Mesenchymal stem cell (in vitro differentiated cells and primary cell): ENCODE measurements around the gene ROBO1.

ENCODE experiments used
- DNase-seq: peaks from one replicate; pipeline ENCODE4 v3.0.0-alpha.2; 2013
- H2AFZ ChIP-seq: one replicate; pipeline ENCODE4 v1.6.1; 2013; ENCODE audit warnings: low read depth, mild to moderate bottlenecking, control low read depth, inconsistent platforms, low read length, moderate library complexity
- H2AK5ac ChIP-seq: 2 replicates; pipeline ENCODE4 v1.6.1; 2013; ENCODE audit warnings: low read length, moderate library complexity, mild to moderate bottlenecking, inconsistent platforms; ENCODE audit not compliant: severe bottlenecking
- H2BK120ac ChIP-seq: one replicate; pipeline ENCODE4 v1.6.1; 2013; ENCODE audit warnings: low read depth, mild to moderate bottlenecking, inconsistent platforms, low read length, moderate library complexity
- H2BK12ac ChIP-seq, 2 experiments: one replicate each; pipeline ENCODE4 v1.6.1; 2013; ENCODE audit warnings: inconsistent platforms in 2 of 2, low read length in 2 of 2, mild to moderate bottlenecking in 2 of 2, moderate library complexity in 2 of 2, control low read depth in 1 of 2
- H2BK15ac ChIP-seq: one replicate; pipeline ENCODE4 v1.6.1; 2013; ENCODE audit warnings: mild to moderate bottlenecking, low read depth, inconsistent platforms; ENCODE audit not compliant: poor library complexity, severe bottlenecking
- H2BK5ac ChIP-seq: 2 replicates; pipeline ENCODE4 v1.6.1; 2013; ENCODE audit warnings: low read depth, mild to moderate bottlenecking, low read length, control low read depth, inconsistent platforms; ENCODE audit not compliant: poor library complexity, severe bottlenecking
- H3K14ac ChIP-seq, 2 experiments: one replicate each; pipeline ENCODE4 v1.6.1; 2013; ENCODE audit warnings: inconsistent platforms in 2 of 2, low read length in 2 of 2, control low read depth in 1 of 2, mild to moderate bottlenecking in 1 of 2, moderate library complexity in 1 of 2
- H3K18ac ChIP-seq, 2 experiments: one replicate each; pipeline ENCODE4 v1.6.1; 2013; ENCODE audit warnings: inconsistent platforms in 2 of 2, low read length in 2 of 2, control low read depth in 1 of 2, low read depth in 1 of 2, mild to moderate bottlenecking in 1 of 2
- H3K23ac ChIP-seq, 2 experiments: one replicate each; pipeline ENCODE4 v1.6.1; 2013; ENCODE audit warnings: inconsistent platforms in 2 of 2, low read length in 2 of 2, mild to moderate bottlenecking in 2 of 2, moderate library complexity in 2 of 2, control low read depth in 1 of 2
- H3K27ac ChIP-seq: 2 replicates; pipeline ENCODE4 v1.5.1; 2013; ENCODE audit warnings: mild to moderate bottlenecking, moderate library complexity, low read length, control low read depth, inconsistent platforms; ENCODE audit not compliant: poor library complexity, severe bottlenecking
- H3K27me3 ChIP-seq, 2 experiments: 2 replicates each; pipeline versions ENCODE4 v1.6.1 to v1.7.0; 2013; ENCODE audit warnings: low read length in 2 of 2, mild to moderate bottlenecking in 2 of 2, moderate library complexity in 2 of 2, control low read depth in 1 of 2, inconsistent platforms in 1 of 2; ENCODE audit not compliant: control insufficient read depth in 1 of 2, insufficient read depth in 1 of 2
- H3K36me3 ChIP-seq, 2 experiments: 2 replicates each; pipeline versions ENCODE4 v1.6.1 to v1.7.0; 2013; ENCODE audit warnings: low read length in 2 of 2, control low read depth in 1 of 2, inconsistent platforms in 1 of 2, low read depth in 1 of 2, mild to moderate bottlenecking in 1 of 2; ENCODE audit not compliant: insufficient read depth in 2 of 2, control insufficient read depth in 1 of 2
- H3K4ac ChIP-seq, 2 experiments: one replicate each; pipeline ENCODE4 v1.6.1; 2013; ENCODE audit warnings: inconsistent platforms in 2 of 2, low read length in 2 of 2, mild to moderate bottlenecking in 2 of 2, moderate library complexity in 2 of 2, control low read depth in 1 of 2, low read depth in 1 of 2
- H3K4me1 ChIP-seq: 2 replicates; pipeline ENCODE4 v1.6.1; 2013; ENCODE audit warnings: low read depth, low read length, control low read depth; ENCODE audit not compliant: control insufficient read depth, insufficient read depth
- H3K4me2 ChIP-seq: 2 replicates; pipeline ENCODE4 v1.6.1; 2013; ENCODE audit warnings: low read length, mild to moderate bottlenecking, inconsistent platforms; ENCODE audit not compliant: poor library complexity, severe bottlenecking
- H3K4me3 ChIP-seq, 2 experiments: 2 replicates each; pipeline versions ENCODE4 v1.5.1 to v1.7.0; 2013; ENCODE audit warnings: low read length in 2 of 2, mild to moderate bottlenecking in 2 of 2, control low read depth in 1 of 2, low read depth in 1 of 2; ENCODE audit not compliant: insufficient read depth in 1 of 2
- H3K79me1 ChIP-seq: replicated peaks from 2 replicates; pipeline ENCODE4 v1.6.1; 2013; ENCODE audit warnings: mild to moderate bottlenecking, control low read depth, low read length, inconsistent platforms; ENCODE audit not compliant: poor library complexity, severe bottlenecking
- H3K9ac ChIP-seq: 2 replicates; pipeline ENCODE4 v1.7.0; 2013; ENCODE audit warnings: mild to moderate bottlenecking, low read length, moderate library complexity
- H3K9me3 ChIP-seq: 2 replicates; pipeline ENCODE4 v1.7.0; 2013; ENCODE audit warnings: mild to moderate bottlenecking, low read length; ENCODE audit not compliant: control insufficient read depth
- H4K8ac ChIP-seq: one replicate; pipeline ENCODE4 v1.6.1; 2013; ENCODE audit warnings: inconsistent platforms, mild to moderate bottlenecking, low read length, moderate library complexity
- H4K91ac ChIP-seq: one replicate; pipeline ENCODE4 v1.6.1; 2013; ENCODE audit warnings: mild to moderate bottlenecking, low read length, inconsistent platforms
- WGBS: methylation state at CpG from one replicate; pipeline ENCODE4 v1.1.7; 2013; ENCODE audit warnings: mixed read lengths; 5-methylcytosine and 5-hydroxymethylcytosine counted together

ROBO1 gene

DNA sequence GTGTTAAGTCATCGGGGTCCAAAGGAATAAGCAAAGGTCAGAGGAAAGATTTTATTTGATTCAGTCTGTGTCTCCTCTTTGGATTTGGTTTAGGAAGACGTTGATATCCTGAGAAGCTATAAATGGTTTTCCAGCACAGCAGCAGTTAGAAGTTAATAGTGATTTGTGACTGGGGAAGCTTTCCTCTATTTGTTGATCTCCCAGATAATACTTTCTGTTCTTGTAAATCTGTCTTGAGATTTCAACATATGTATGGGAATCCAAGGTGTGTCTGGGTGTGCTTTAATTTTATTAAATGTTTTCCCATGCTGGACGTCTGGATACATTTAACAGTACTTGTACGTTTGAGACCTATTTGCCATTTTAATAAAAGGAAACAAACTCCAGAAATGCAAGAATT lies 409.5 kb downstream of the ROBO1 start:
- WGBS: 69% methylated on average over 4 of the region's 4 CpGs
- no peak overlapping the region for H3K4ac ChIP-seq
- H2AK5ac ChIP-seq: no peak overlapping the region
- no peaks in the 10 kb centered on the region for H3K36me3 ChIP-seq
- H3K9ac ChIP-seq: no peak overlapping the region
- H2BK120ac ChIP-seq: no peak overlapping the region
- H2BK15ac ChIP-seq: no peak overlapping the region
- no peak overlapping the region for H3K4me3 ChIP-seq
- H4K8ac ChIP-seq: no peak overlapping the region
- H3K14ac ChIP-seq: no peak overlapping the region
- no peaks in the 10 kb centered on the region for H3K4me1 ChIP-seq
- no peaks in the 10 kb centered on the region for H3K9me3 ChIP-seq
- no peak overlapping the region for H3K18ac ChIP-seq
- no peak overlapping the region for H2BK5ac ChIP-seq
- H3K4me2 ChIP-seq: no peak overlapping the region
- DNase-seq: no peak
- H2AFZ ChIP-seq: no peak overlapping the region
- H3K23ac ChIP-seq: no peak overlapping the region
- H4K91ac ChIP-seq: no peak overlapping the region
- no peaks in the 10 kb centered on the region for H3K27me3 ChIP-seq
- H2BK12ac ChIP-seq: no peak overlapping the region
- no peak overlapping the region for H3K27ac ChIP-seq
- H3K79me1 ChIP-seq: no peaks in the 10 kb centered on the region

DNA sequence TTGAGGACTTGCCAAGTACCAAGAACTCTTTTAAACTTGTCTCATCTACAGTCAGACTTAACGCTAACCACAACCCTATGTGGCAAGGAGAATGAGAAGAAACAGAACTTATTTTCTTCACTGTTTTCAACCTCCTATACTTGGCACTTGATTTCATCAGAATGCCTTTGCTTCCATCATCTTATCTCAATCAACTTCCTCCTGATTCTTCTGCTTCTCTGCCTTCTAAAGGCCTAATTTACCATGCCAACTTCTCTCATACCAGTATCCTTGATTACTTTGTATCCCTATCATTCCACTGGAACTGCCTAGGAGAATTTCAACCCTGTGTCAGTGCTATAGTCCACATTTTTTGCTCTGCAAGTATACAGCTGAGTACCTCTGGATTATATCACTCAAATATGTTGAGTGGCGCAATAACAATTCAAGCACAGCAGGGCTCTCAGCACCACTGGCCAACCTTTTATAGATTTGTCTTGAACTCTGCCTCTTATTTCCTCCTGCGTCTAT lies 413.6 kb downstream of the ROBO1 start:
- no peak overlapping the region for H3K23ac ChIP-seq
- H2AK5ac ChIP-seq: no peak overlapping the region
- H2AFZ ChIP-seq: no peak overlapping the region
- H2BK120ac ChIP-seq: no peak overlapping the region
- H4K91ac ChIP-seq: no peak overlapping the region
- H4K8ac ChIP-seq: no peak overlapping the region
- no peaks in the 10 kb centered on the region for H3K4me1 ChIP-seq
- H3K27me3 ChIP-seq: no peaks in the 10 kb centered on the region
- no peak overlapping the region for H3K14ac ChIP-seq
- H2BK12ac ChIP-seq: no peak overlapping the region
- H3K4me3 ChIP-seq: no peak overlapping the region
- no peak overlapping the region for H3K18ac ChIP-seq
- H3K27ac ChIP-seq: no peak overlapping the region
- H3K9ac ChIP-seq: no peak overlapping the region
- H2BK5ac ChIP-seq: no peak overlapping the region
- no peaks in the 10 kb centered on the region for H3K79me1 ChIP-seq
- no peak overlapping the region for H2BK15ac ChIP-seq
- H3K4me2 ChIP-seq: no peak overlapping the region
- H3K9me3 ChIP-seq: no peaks in the 10 kb centered on the region
- no peaks in the 10 kb centered on the region for H3K36me3 ChIP-seq
- no peak overlapping the region for H3K4ac ChIP-seq
- 56% methylated on average over 3 of the region's 3 CpGs for WGBS
- DNase-seq: peak; percentile 39

DNA sequence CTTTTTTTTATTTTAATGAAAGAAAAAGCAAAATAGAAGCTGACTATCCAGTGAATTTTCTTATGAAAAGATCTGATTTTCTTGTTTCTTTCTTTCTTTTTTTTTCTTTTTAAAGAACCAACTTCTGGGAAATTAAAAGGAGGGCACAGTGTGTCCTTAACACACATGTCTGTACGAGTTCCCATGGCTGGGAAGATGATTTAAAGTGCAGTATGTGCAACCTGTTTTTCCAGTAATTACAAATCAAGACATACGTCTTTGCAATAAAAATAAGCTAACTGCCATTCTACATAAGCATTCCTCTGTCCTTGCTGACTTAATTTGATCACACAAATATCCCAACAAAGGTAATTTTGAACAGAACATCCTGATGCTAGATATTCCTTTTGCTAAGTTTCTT lies 416.1 kb downstream of the ROBO1 start:
- Histone ChIP-seq H2AK5ac (no peak overlapping the region), H3K9ac (no peak overlapping the region), H3K27ac (no peak overlapping the region), H4K8ac (no peak overlapping the region), H3K23ac (no peak overlapping the region), H2AFZ (no peak overlapping the region), H3K4ac (no peak overlapping the region), H3K79me1 (no peaks in the 10 kb centered on the region), H2BK12ac (no peak overlapping the region), H3K9me3 (no peaks in the 10 kb centered on the region), H3K4me2 (no peak overlapping the region), H4K91ac (no peak overlapping the region), H3K4me1 (no peaks in the 10 kb centered on the region), H2BK5ac (no peak overlapping the region), H3K36me3 (no peaks in the 10 kb centered on the region), H2BK120ac (no peak overlapping the region), H3K4me3 (no peak overlapping the region), H3K14ac (no peak overlapping the region), H2BK15ac (no peak overlapping the region), H3K27me3 (no peaks in the 10 kb centered on the region), H3K18ac (no peak overlapping the region)
- no peak for DNase-seq
- 83% methylated on average over 2 of the region's 2 CpGs for WGBS

DNA sequence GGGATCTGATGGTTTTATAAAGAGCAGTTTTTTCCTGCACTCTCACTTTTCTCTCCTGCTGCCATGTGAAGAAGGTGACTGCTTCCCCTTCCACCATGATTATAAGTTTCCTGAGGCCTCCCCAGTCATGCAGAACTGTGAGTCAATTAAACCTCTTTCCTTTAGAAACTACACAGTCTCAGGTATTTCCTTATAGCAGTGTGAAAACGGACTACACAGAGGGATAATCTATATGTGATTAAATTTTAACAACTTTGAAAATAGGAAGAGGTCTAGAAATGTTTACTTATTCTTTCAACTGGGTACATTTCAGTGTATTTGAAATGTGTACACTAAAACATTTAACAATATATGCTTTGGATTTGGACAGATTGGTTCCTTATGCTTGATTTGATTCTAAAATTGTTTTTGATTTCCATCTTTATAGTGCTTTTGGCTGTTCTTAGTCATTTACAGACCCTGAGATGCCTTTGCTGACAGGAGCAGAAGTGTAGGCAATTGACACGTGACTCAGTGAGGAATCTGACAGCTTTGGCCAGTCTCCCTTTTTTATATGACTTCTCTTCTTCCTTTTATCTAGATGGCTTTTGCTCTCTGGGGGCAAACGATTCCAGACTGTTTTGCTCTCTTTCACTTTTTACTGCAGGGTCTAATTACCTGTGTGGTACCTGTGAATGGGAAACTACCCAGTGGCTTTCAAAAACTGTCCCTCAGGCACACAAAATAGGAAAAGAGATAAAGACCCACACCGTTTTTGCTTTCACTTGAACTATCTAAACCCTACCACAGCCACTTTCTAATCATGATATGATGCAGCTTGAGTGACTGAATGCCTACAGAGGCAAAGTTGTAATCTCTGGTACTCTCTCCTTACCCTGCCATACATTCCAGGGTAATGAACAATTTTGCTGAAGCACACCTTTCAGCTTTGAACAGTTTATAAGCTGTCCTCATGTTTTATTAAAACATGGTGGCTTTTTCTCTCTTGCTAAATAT lies 422.6 kb downstream of the ROBO1 start:
- H3K27me3 ChIP-seq: no peaks in the 10 kb centered on the region
- H3K9me3 ChIP-seq: no peaks in the 10 kb centered on the region
- 30% methylated on average over 3 of the region's 4 CpGs for WGBS
- H3K4me1 ChIP-seq: no peaks in the 10 kb centered on the region
- H4K8ac ChIP-seq: no peak overlapping the region
- no peak overlapping the region for H4K91ac ChIP-seq
- H2AFZ ChIP-seq: no peak overlapping the region
- H2BK5ac ChIP-seq: no peak overlapping the region
- H2BK12ac ChIP-seq: no peak overlapping the region
- no peak overlapping the region for H3K14ac ChIP-seq
- no peak overlapping the region for H3K27ac ChIP-seq
- no peak overlapping the region for H3K4ac ChIP-seq
- no peak overlapping the region for H3K4me2 ChIP-seq
- H3K23ac ChIP-seq: no peak overlapping the region
- no peak for DNase-seq
- H3K18ac ChIP-seq: no peak overlapping the region
- H3K36me3 ChIP-seq: no peaks in the 10 kb centered on the region
- no peaks in the 10 kb centered on the region for H3K79me1 ChIP-seq
- no peak overlapping the region for H3K4me3 ChIP-seq
- no peak overlapping the region for H2BK15ac ChIP-seq
- H3K9ac ChIP-seq: no peak overlapping the region
- H2BK120ac ChIP-seq: no peak overlapping the region
- no peak overlapping the region for H2AK5ac ChIP-seq
